Right lung (tissue), 5 donors: Measurements from ENCODE around the gene PGGT1B. TPM values are rescaled to one million over a fixed set of nuclear protein-coding genes. Genes with fewer than 3 reads are reported as not detected.
"Not testable (repeated sequence)": the region's sequence is repeated elsewhere in the genome, so short reads cannot be mapped to it uniquely, and the experiment has no call there.

ENCODE experiments used
- DNase-seq, 2 donors: peaks; one replicate each; pipeline ENCODE4 v3.0.0-alpha.2; 2013
- polyA plus RNA-seq, 5 donors: library from polyadenylated mRNA; unstranded; fragments of 120-200 nt; gene quantifications; one replicate each; pipeline versions ENCODE4 v1.2.1 to v1.2.3, GENCODE V29; 2013; ENCODE audit warnings: inconsistent platforms in 1 of 5, low replicate concordance in 1 of 5; ENCODE audit not compliant: insufficient read length in 5 of 5, insufficient read depth in 1 of 5

Gene PGGT1B
- polyA plus RNA-seq, 5 donors: 21.7 to 37.7 (median 32.9) TPM

GRCh38 chr5:115264786-115265185, 2.1 kb upstream of the PGGT1B start:
- DNase-seq: no peak

GRCh38 chr5:115263078-115263380, 352 bp upstream of the PGGT1B start:
- no peak for DNase-seq

GRCh38 chr5:115262011-115262320, 711 bp downstream of the PGGT1B start:
- DNase-seq: peak in 1 of 2 donors; percentile 5

- DNase-seq: no peak
Observed at GRCh38 chr5:115260248-115260647, 2.4 kb downstream of the PGGT1B start.

- no peak for DNase-seq
Observed at GRCh38 chr5:115257981-115258380, 4.7 kb downstream of the PGGT1B start.

GRCh38 chr5:115249379-115249778, 13.3 kb downstream of the PGGT1B start:
- DNase-seq: not testable (repeated sequence)

- DNase-seq: peak; percentile 13 to 24
Observed at GRCh38 chr5:115246361-115246991, 16.2 kb downstream of the PGGT1B start.

GRCh38 chr5:115243412-115243811, 19.3 kb downstream of the PGGT1B start:
- DNase-seq: no peak

GRCh38 chr5:115241881-115242642, 20.6 kb downstream of the PGGT1B start:
- no peak for DNase-seq

- no peak for DNase-seq
Observed at GRCh38 chr5:115237066-115237465, 25.6 kb downstream of the PGGT1B start.

- no peak for DNase-seq
Observed at GRCh38 chr5:115236599-115236998, 26.1 kb downstream of the PGGT1B start.

GRCh38 chr5:115231598-115231997, 31.1 kb downstream of the PGGT1B start:
- no peak for DNase-seq

GRCh38 chr5:115229606-115230005, 33.1 kb downstream of the PGGT1B start:
- DNase-seq: no peak

- no peak for DNase-seq
Observed at GRCh38 chr5:115227281-115227680, 35.4 kb downstream of the PGGT1B start.

- no peak for DNase-seq
Observed at GRCh38 chr5:115214541-115214940, 48.1 kb downstream of the PGGT1B start.

GRCh38 chr5:115209279-115209678, 53.4 kb downstream of the PGGT1B start:
- DNase-seq: peak in 1 of 2 donors; percentile 7

GRCh38 chr5:115202952-115203351, 59.7 kb downstream of the PGGT1B start:
- DNase-seq: no peak

GRCh38 chr5:115196161-115196560, 66.5 kb downstream of the PGGT1B start:
- DNase-seq: no peak

GRCh38 chr5:115194676-115195075, 68.0 kb downstream of the PGGT1B start:
- no peak for DNase-seq

- DNase-seq: no peak
Observed at GRCh38 chr5:115193295-115193694, 69.4 kb downstream of the PGGT1B start.

- no peak for DNase-seq
Observed at GRCh38 chr5:115192098-115192497, 70.6 kb downstream of the PGGT1B start.

GRCh38 chr5:115191474-115192031, 71.1 kb downstream of the PGGT1B start:
- peak in 1 of 2 donors; percentile 33 for DNase-seq

- no peak for DNase-seq
Observed at GRCh38 chr5:115190388-115190787, 72.3 kb downstream of the PGGT1B start.

- DNase-seq: no peak
Observed at GRCh38 chr5:115189866-115190265, 72.8 kb downstream of the PGGT1B start.
